ENCODE measurements around the gene RAB35.

The RAB35 gene

GRCh38 chr12:120132054-120132836, 15.7 kb upstream of the RAB35 start:
- no peak for DNase-seq

DNA sequence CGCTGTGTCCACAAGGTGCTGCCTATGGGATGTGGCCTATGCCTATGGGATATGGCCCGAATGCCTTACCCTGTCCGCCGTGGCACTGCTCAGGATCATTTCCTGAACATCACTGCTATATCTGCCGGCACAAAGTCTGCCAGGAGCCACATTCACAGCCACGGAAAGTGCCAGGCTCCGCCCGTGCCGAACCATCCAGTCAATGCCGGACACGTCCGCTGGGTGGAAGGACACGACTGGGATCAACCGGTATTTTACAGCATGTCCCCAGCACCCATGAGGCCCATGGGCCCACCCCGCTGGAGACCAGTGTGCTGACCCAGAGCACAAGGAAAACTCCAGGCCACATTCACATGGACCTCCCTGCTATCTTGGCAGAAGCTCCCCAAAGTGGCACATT, 14.6 kb upstream of the RAB35 start:
- no peak for DNase-seq

DNA sequence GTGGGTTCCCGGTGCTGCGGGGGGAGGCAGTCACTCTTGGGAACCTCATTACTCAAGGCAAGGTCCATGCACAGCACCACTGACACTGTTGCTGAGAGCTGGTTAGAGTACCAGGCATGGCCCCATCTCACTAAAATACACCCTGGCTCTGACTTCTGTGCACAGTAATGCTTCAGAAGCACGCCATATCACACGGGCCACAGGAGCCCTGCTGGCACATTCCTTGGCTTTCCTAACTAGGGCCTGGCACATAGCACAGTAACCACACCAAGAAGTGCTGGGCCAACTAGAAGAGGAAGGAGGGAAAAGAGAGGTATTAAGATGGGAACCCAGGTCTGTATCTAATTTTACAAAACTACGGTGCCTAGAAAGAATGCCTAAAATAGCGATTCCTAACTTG, 13.5 kb upstream of the RAB35 start:
- DNase-seq, result no peak

GRCh38 chr12:120126635-120127005, 10.1 kb upstream of the RAB35 start:
- DNase-seq, result no peak

- DNase-seq, result no peak
Observed at GRCh38 chr12:120125792-120126634, 9.5 kb upstream of the RAB35 start.

GRCh38 chr12:120125029-120125428, 8.5 kb upstream of the RAB35 start:
- DNase-seq, result no peak

DNA sequence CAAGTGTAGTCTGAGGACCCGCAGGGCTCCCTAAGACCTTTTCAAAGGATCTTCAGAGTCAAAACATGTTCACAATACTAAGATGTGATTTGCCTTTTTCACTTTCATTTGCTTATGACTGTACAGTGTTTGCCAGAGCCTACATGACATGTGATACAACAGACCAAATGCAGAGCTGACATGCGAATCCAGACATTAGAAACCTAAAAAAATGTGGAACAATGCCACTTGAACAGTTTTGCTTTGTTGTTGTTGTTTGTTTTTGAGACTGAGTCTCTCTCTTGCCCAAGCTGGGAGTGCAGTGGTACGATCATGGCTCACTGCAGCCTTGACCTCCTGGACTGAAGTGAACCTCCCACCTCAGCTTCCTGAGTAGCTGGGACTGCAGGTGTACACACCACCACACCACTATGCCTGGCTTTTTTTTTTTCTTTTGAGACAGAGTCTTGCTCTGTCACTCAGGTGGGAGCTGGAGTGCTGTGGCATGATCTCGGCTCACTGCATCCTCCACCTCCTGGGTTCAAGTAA, 5.3 kb upstream of the RAB35 start:
- DNase-seq, result no peak

- DNase-seq, result no peak
Observed at GRCh38 chr12:120121343-120121742, 4.8 kb upstream of the RAB35 start.

GRCh38 chr12:120119271-120119973, 2.9 kb upstream of the RAB35 start:
- peak in 1 of 2 donors; percentile 40 for DNase-seq

DNA sequence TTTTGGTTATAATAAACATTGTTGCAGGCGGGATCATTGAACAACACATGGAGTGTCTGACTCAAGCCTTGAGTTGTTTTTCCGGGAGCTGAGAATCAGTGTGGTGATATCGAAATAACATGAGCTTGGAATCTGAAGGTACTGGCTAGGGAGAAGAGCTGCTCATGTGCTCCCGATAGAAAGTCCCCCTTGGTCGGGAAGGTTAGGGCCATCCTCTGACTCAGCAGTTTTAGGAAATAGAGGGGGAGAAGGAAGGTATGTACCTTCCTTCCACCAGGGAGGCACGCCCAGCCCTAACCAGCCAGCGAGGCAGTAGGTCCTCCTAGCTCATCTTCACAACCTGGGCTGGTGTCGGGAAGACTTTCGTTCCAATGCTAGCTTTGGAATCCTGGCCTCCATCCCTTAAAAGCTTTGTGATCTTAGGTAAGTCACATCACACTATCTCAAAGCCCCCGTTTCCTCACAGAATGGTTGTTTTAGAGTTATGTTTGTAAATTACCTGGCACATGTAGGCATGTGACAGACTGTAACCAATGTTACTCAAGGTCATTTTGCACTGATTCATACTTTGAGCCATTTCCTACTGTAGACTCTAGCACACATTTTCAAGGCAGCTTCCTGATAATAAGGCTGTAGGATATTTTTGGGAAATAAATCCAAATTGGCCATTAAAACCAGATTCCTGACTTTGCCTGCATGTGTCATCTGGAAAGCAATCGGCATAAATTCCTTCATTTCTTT, 1.9 kb upstream of the RAB35 start:
- DNase-seq, result no peak

DNA sequence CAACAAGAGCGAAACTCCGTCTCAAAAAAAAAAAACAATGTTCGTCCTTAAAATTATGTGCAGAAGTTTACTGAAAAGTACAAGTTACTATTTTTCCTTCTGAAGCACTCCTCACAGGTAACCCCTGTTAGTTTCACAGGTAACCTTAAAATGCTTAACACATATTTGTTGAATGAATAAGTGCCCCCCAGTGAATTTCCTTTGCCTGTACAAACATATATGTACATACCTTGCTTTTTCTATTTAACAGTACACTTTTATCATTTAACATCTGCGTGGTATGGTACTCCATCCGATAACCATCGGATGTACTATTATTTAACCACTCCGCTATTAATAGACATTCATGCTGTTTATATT, 1.4 kb upstream of the RAB35 start:
- no peak for DNase-seq

DNA sequence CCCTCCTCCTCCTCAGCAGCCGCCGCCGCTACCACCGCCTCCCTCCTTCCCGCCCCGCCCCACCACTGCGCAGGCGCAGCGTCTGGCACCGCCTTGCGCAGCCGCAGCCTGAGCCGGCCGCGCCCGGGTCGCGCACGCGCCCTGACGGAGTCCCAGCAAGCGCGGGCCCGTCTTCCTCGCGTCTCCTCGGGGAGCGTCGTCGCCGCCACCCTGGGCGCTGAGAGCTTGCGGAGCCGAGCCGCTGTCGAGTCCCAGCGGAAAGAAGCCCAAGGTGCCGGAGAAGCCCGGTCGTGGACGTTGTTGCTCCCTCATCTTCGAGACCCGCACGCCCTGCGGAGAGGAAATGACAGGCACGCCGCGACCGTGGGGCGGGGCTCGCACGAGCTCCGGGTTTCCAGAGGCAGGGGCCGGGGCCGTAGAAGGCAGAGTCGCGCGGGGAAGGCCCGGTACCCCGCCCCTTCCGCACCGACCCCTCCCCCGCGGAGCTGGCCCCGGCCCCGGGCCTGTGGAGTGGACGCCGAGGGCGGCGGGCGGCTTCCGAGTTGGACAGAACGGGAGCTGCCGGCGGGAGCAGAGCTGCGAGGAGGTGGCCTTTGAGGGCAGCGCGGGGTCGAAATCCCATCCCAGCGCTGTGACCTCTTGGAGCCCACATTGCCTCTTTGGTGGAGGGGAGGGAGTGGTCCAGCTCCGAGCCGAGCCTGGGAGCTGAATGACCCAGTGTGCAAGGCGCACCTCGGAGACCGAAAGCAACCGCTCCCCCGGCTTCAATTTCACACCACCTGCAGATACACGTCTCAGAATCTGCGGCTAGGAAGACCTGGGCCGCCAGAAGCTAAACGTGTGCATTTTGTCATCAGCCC, 469 bp upstream of the RAB35 start:
- peak; percentile 96 to 98 for DNase-seq

- peak; percentile 35 to 37 for DNase-seq
Observed at GRCh38 chr12:120115692-120116440, 687 bp downstream of the RAB35 start.

DNA sequence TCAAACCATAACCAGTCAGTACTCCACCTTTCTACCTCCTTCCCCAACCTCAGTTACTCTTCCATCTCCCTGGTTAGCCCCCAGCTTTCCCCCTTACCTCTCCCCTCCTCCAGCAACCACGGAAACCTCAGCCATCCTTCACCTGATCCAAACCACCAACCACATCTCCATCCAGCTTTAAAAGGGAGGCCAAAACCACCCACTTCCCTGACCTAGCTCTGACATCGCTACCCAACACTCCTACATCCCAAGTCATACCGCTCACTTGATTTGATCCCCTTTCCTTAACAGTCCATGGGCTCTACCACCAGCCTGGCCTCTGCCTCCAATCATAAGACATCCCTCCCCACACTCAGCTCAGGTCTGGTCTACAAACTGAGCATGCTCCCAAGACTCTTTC, 1.5 kb downstream of the RAB35 start:
- DNase-seq, result no peak

DNA sequence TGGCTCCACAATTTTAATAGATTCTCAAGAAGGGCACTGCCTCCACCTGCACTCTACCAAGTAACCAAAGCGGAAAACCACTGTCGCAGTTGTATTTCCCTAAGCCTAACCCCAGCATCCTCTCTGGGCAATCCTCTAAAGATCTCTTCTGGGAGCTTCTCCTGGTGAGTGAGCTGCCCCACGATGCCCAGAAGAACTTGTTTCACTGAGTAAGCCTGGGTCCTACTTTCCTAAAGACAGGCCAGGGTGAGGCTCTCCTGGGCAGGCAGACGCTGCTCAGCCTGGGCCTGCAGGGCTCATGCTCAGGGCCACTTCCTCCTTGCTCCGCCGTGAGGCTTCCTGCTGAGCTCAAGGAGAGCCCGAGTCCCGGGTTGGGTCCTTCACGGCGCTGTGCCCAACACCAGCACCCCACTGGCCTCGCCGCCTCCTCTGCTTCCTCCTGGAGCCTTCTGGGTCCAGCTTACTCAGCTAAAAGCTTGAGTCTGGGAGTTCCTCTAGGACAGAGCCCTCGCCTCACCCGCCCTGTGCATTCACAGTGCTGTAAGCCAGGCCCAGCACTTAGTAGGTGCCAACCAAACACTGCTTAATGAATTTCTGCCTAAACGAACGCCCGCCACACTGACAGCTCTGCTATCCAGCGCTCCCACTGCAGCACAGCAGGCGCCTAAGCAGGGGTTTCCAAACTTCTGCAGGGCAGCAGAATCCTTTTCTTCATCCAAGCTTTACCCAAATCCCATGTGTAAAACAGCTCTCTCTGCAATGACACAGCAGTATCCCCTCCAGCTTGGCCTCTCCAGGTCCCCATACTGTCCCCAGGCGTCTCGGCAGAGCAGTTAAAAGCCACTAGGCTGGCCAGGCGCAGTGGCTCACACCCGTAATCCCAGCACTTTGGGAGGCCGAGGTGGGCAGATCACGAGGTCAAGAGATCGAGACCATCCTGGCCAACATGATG, 5.7 kb downstream of the RAB35 start:
- peak in 1 of 2 donors; percentile 41 for DNase-seq

GRCh38 chr12:120109570-120110267, 6.8 kb downstream of the RAB35 start:
- DNase-seq, result no peak

- no peak for DNase-seq
Observed at GRCh38 chr12:120106151-120106550, 10.4 kb downstream of the RAB35 start.

GRCh38 chr12:120103371-120103770, 13.2 kb downstream of the RAB35 start:
- no peak for DNase-seq

- DNase-seq, result no peak
Observed at GRCh38 chr12:120103044-120103338, 13.6 kb downstream of the RAB35 start.
